Endothelial cell of umbilical vein (primary cell): Measurements from ENCODE around the gene FOXP1. TPM values are rescaled to one million over a fixed set of nuclear protein-coding genes. Genes with fewer than 3 reads are reported as not detected.
A peak's percentile ranks its signal among the peaks of the same experiment; 100 is the strongest.

Experiments
- BruUV-seq: library from RNA; stranded (reverse); fragments of 400-500 nt; replicated peaks from 2 replicates; lab custom pipeline; 2021; lab: Mats Ljungman, UMichigan
- CTCF ChIA-PET: fragments of 300-600, 350-600 bp; sonication (Branson Sonifier 250); formaldehyde crosslinking; loops from one replicate; lab custom pipeline; 2021; ENCODE audit warnings: antibody characterized with exemption, inconsistent platforms; lab: Charles Lee
- POLR2A ChIA-PET: fragments of 300-600, 350-600 bp; sonication (Branson Sonifier 250); formaldehyde crosslinking; loops from one replicate; lab custom pipeline; 2021; ENCODE audit warnings: antibody characterized with exemption, inconsistent platforms; lab: Charles Lee
- DNase-seq: peaks from one replicate; pipeline ENCODE4 v3.0.0-alpha.2; 2011; ENCODE audit warnings: low read depth, low spot score
- FAIRE-seq: peaks from 2 replicates; lab custom pipeline; 2011; peaks lifted over from hg19 to GRCh38; lab: Jason Lieb, UNC
- H2AFZ ChIP-seq: 2 replicates; pipeline ENCODE4 v1.6.0; 2012; ENCODE audit warnings: low read depth, low read length, control low read depth, inconsistent platforms
- H3K27ac ChIP-seq: 2 replicates; pipeline ENCODE4 v1.5.1; 2011; ENCODE audit warnings: low read depth, mild to moderate bottlenecking, control low read depth, low read length, moderate library complexity; ENCODE audit not compliant: insufficient read depth
- H3K27me3 ChIP-seq, 2 experiments: 2 replicates each; pipeline versions ENCODE4 v1.6.0 to v1.6.1; 2011; ENCODE audit warnings: low read length in 2 of 2, mixed read lengths in 1 of 2; ENCODE audit not compliant: control insufficient read depth in 2 of 2, insufficient read depth in 2 of 2
- H3K36me3 ChIP-seq, 2 experiments: 2 replicates in 1 of 2; 3 replicates in 1 of 2; pipeline ENCODE4 v1.5.1; 2011; ENCODE audit warnings: low read length in 2 of 2, mild to moderate bottlenecking in 1 of 2, moderate library complexity in 1 of 2; ENCODE audit not compliant: control insufficient read depth in 2 of 2, insufficient read depth in 2 of 2; ENCODE audit errors: extremely low read depth in 1 of 2
- H3K4me1 ChIP-seq: 3 replicates; pipeline ENCODE4 v1.5.1; 2011; ENCODE audit warnings: mild to moderate bottlenecking, low read length; ENCODE audit not compliant: control insufficient read depth, insufficient read depth; ENCODE audit errors: extremely low read depth
- H3K4me2 ChIP-seq: 2 replicates; pipeline ENCODE4 v1.6.1; 2011; ENCODE audit warnings: low read length, control low read depth, mixed read lengths; ENCODE audit not compliant: insufficient read depth
- H3K4me3 ChIP-seq, 3 experiments: fragments of 200-600 bp in 1 of 3; sonication (generic), shearing (Covaris generic) in 1 of 3; replicated peaks in 1 of 3; 2 replicates each; pipeline ENCODE4 v1.5.1; 2011 to 2016; ENCODE audit warnings: control low read depth in 3 of 3, low read length in 3 of 3, mild to moderate bottlenecking in 2 of 3, inconsistent platforms in 1 of 3, low read depth in 1 of 3, moderate library complexity in 1 of 3; ENCODE audit not compliant: insufficient read depth in 1 of 3
- H3K79me2 ChIP-seq: 2 replicates; pipeline ENCODE4 v1.6.0; 2012; ENCODE audit warnings: low read length, inconsistent platforms; ENCODE audit not compliant: control insufficient read depth, insufficient read depth
- H3K9ac ChIP-seq: replicated peaks from 2 replicates; pipeline ENCODE3; 2011; ENCODE audit warnings: low read length, control low read depth; ENCODE audit not compliant: insufficient read depth; ENCODE audit errors: extremely low read depth
- H3K9me1 ChIP-seq: replicated peaks from 3 replicates; pipeline ENCODE4 v1.6.0; 2011; ENCODE audit warnings: mild to moderate bottlenecking, low read length; ENCODE audit not compliant: control insufficient read depth, insufficient read depth; ENCODE audit errors: extremely low read depth
- H3K9me3 ChIP-seq: replicated peaks from 2 replicates; pipeline ENCODE4 v1.5.1; 2012; ENCODE audit warnings: low read length, inconsistent platforms; ENCODE audit not compliant: control insufficient read depth, insufficient read depth
- H4K20me1 ChIP-seq: replicated peaks from 2 replicates; pipeline ENCODE3; 2011; ENCODE audit warnings: mild to moderate bottlenecking, low read length; ENCODE audit not compliant: control insufficient read depth, insufficient read depth; ENCODE audit errors: extremely low read depth
- CTCF ChIP-seq, 2 donors: IDR thresholded peaks; 1 replicate in 1 of 2; 2 replicates in 1 of 2; pipeline ENCODE4 v1.5.1; 2011; ENCODE audit warnings: low read length in 2 of 2, mild to moderate bottlenecking in 2 of 2, moderate library complexity in 2 of 2, control low read depth in 1 of 2, inconsistent platforms in 1 of 2, low read depth in 1 of 2; ENCODE audit not compliant: insufficient read depth in 1 of 2; ENCODE audit errors: extremely low read depth in 1 of 2
- EZH2 ChIP-seq: IDR thresholded peaks from 2 replicates; pipeline ENCODE4 v1.6.1; 2012; ENCODE audit warnings: borderline replicate concordance, low read depth, mild to moderate bottlenecking, moderate library complexity, low read length, inconsistent platforms; ENCODE audit not compliant: severe bottlenecking
- FOS ChIP-seq: IDR thresholded peaks from 2 replicates; pipeline ENCODE4 v1.6.1; 2011; ENCODE audit warnings: mild to moderate bottlenecking, low read length, moderate library complexity, borderline replicate concordance; ENCODE audit not compliant: insufficient read depth
- GATA2 ChIP-seq: IDR thresholded peaks from 2 replicates; pipeline ENCODE4 v1.7.0; 2011; ENCODE audit warnings: low read depth, mild to moderate bottlenecking, moderate library complexity, mixed read lengths, low read length; ENCODE audit not compliant: insufficient read length, insufficient read depth
- JUN ChIP-seq: IDR thresholded peaks from 2 replicates; pipeline ENCODE4 v1.6.1; 2011; ENCODE audit warnings: borderline replicate concordance, low read depth; ENCODE audit not compliant: insufficient read length, insufficient read depth
- MAX ChIP-seq: IDR thresholded peaks from 2 replicates; pipeline ENCODE4 v1.6.1; 2011; ENCODE audit not compliant: insufficient read depth, insufficient read length
- MYC ChIP-seq: IDR thresholded peaks from one replicate; pipeline ENCODE4 v1.6.1; 2011; ENCODE audit warnings: mild to moderate bottlenecking, low read depth, low read length
- POLR2A ChIP-seq: IDR thresholded peaks from 2 replicates; pipeline ENCODE4 v1.6.1; 2012; ENCODE audit warnings: low read depth, mild to moderate bottlenecking, control low read depth, low read length
- POLR2AphosphoS5 ChIP-seq: IDR thresholded peaks from 2 replicates; pipeline ENCODE4 v1.6.1; 2012; ENCODE audit warnings: low read depth, mild to moderate bottlenecking, control low read depth, low read length, moderate library complexity; ENCODE audit not compliant: insufficient read depth
- dilution Hi-C: fragments of 300-500 bp; cut with MboI; formaldehyde crosslinking; loops from one replicate; pipeline ENCODE4 v1.15.0; 2019; ENCODE audit warnings: low sequenced_read_pairs; ENCODE audit not compliant: extremely low pct_ligation_motif_present
- intact Hi-C: fragments of 100-400 bp; cut with micrococcal nuclease; formaldehyde crosslinking; loops from one replicate; pipeline ENCODE4 v1.10.0; 2022
- polyA plus RNA-seq, 4 experiments: library from polyadenylated mRNA; depleted of rRNA in 3 of 4; stranded (reverse) in 3 of 4; unstranded in 1 of 4; fragments of >200 nt; gene quantifications; 2 replicates each; pipeline versions ENCODE4 v1.2.1 to v1.2.3, GENCODE V29; 2011 to 2012; ENCODE audit warnings: missing spikeins in 1 of 4
- total RNA-seq: library from RNA; stranded (reverse); gene quantifications from 2 replicates; pipeline ENCODE4 v1.2.3, GENCODE V29; 2021

The FOXP1 gene
- total and polyA plus RNA-seq, 2 donors (not counting 3 experiments of a cell fraction or from before 2014, with no cell fraction given), result 41.0 to 107 TPM

- dilution Hi-C loops, result no loop called here
- Histone ChIP-seq H3K9ac (peak overlapping the region; percentile 94), H3K9me1 (no peaks in the 10 kb centered on the region), H2AFZ (no peak overlapping the region), H3K4me2 (peak overlapping the region; percentile 92), H3K4me3 (no peak overlapping the region), H3K4me1 (peaks cover 55% of the 10 kb centered on the region), H3K27me3 (no peaks in the 10 kb centered on the region), H3K9me3 (no peaks in the 10 kb centered on the region), H3K27ac (peak overlapping the region; percentile 97), H4K20me1 (no peaks in the 10 kb centered on the region), H3K36me3 (peaks cover 0 to 3% of the 10 kb centered on the region in 2 experiments), H3K79me2 (peaks cover 6% of the 10 kb centered on the region)
- intact Hi-C loops, result no loop called here
- no TSS peak for BruUV-seq
- ChIA-PET POLR2A (interaction anchor here (1.2 kb wide), 1 partner anchor 18 kb away, joined by 3 read pairs; no protein-coding TSS in a partner anchor), CTCF (interaction anchor here (1.0 to 1.6 kb wide), 3 partner anchors 19 to 560 kb away, joined by 4 to 7 read pairs (median 4); no protein-coding TSS in a partner anchor)
- peak; percentile 65 for DNase-seq
- no peak for FAIRE-seq
- TF ChIP-seq EZH2, result no peak
- TF ChIP-seq POLR2AphosphoS5, result no peak
- no peak for TF ChIP-seq MAX
- TF ChIP-seq JUN, result no peak
- TF ChIP-seq GATA2, result no peak
- TF ChIP-seq FOS, result no peak
- no peak for TF ChIP-seq POLR2A
- TF ChIP-seq MYC, result no peak
- no peak for TF ChIP-seq CTCF (IDR thresholded peaks at IDR 0.05; ENCODE audit: extremely low read depth in 1 of 2, insufficient read depth in 1 of 2, low read depth in 1 of 2, low read length in 2 of 2)
These were observed 472.9 kb downstream of the FOXP1 start for GRCh38 chr3:71110385-71111222.
